Measurements from ENCODE around the gene SLC4A3.

Gene SLC4A3

GRCh38 chr2:219615894-219616293 is 11.5 kb upstream of the SLC4A3 start:
- no peak overlapping the region for H3K4me2 ChIP-seq (ENCODE audit: insufficient read depth, low read length)
- ATAC-seq (ENCODE audit: insufficient read depth, low read depth) = no peak
- no peak overlapping the region for H3K4me3 ChIP-seq (ENCODE audit: low read depth in 1 of 2, low read length in 2 of 2)
- H3K27ac ChIP-seq (ENCODE audit: low read length) = no peak overlapping the region
- no peak overlapping the region for H2AFZ ChIP-seq (ENCODE audit: low read depth, low read length)
- no peaks in the 10 kb centered on the region for H3K27me3 ChIP-seq (ENCODE audit: insufficient read depth, low read length, poor library complexity)
- DNase-seq = no peak
- no peaks in the 10 kb centered on the region for H3K4me1 ChIP-seq (ENCODE audit: insufficient read depth, low read length)
- peaks cover 30% of the 10 kb centered on the region for H3K36me3 ChIP-seq (ENCODE audit: insufficient read depth, low read length)
- TF ChIP-seq EZH2 (IDR thresholded peaks at IDR 0.05; ENCODE audit: borderline replicate concordance, low read depth, low read length, severe bottlenecking) (no peak), CTCF (IDR thresholded peaks at IDR 0.05; ENCODE audit: borderline replicate concordance, extremely low read depth, low read length, poor library complexity, severe bottlenecking) (no peak)
- H4K20me1 ChIP-seq (ENCODE audit: insufficient read depth, low read length) = no peaks in the 10 kb centered on the region
- H3K79me2 ChIP-seq (ENCODE audit: insufficient read depth, low read length) = no peaks in the 10 kb centered on the region
- no peak overlapping the region for H3K9ac ChIP-seq (ENCODE audit: low read depth, low read length)
- no peaks in the 10 kb centered on the region for H3K9me3 ChIP-seq (ENCODE audit: insufficient read depth, low read length, severe bottlenecking)

DNA sequence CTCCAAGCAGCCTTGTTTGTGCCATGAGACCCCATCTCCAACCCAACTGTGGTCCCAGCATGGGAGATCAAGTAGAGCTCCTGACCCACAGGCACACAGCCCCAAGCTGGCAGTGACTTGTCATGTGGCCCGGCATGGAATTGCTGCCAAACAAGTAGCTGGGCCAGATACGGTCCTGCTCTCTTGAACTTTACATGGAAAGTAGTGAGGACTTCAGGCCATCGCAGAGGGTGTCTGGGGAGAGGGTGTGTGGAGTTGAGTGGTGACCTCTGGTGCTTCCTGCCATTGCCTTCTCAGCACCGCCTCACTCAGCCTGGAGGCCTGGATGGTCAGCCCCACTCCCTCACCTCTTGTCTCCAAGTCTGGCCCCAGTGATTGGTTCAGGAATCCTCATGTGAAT is 10.9 kb upstream of the SLC4A3 start:
- H2AFZ ChIP-seq (ENCODE audit: low read depth, low read length) = no peak overlapping the region
- TF ChIP-seq EZH2 (IDR thresholded peaks at IDR 0.05; ENCODE audit: borderline replicate concordance, low read depth, low read length, severe bottlenecking) (no peak), CTCF (IDR thresholded peaks at IDR 0.05; ENCODE audit: borderline replicate concordance, extremely low read depth, low read length, poor library complexity, severe bottlenecking) (no peak)
- no peak overlapping the region for H3K4me3 ChIP-seq (ENCODE audit: low read depth in 1 of 2, low read length in 2 of 2)
- ATAC-seq (ENCODE audit: insufficient read depth, low read depth) (no peak), DNase-seq (no peak)
- peaks cover 28% of the 10 kb centered on the region for H3K36me3 ChIP-seq (ENCODE audit: insufficient read depth, low read length)
- H3K4me1 ChIP-seq (ENCODE audit: insufficient read depth, low read length) = no peaks in the 10 kb centered on the region
- no peaks in the 10 kb centered on the region for H3K27me3 ChIP-seq (ENCODE audit: insufficient read depth, low read length, poor library complexity)
- no peak overlapping the region for H3K27ac ChIP-seq (ENCODE audit: low read length)
- H4K20me1 ChIP-seq (ENCODE audit: insufficient read depth, low read length) = no peaks in the 10 kb centered on the region
- no peaks in the 10 kb centered on the region for H3K9me3 ChIP-seq (ENCODE audit: insufficient read depth, low read length, severe bottlenecking)
- H3K4me2 ChIP-seq (ENCODE audit: insufficient read depth, low read length) = no peak overlapping the region
- H3K79me2 ChIP-seq (ENCODE audit: insufficient read depth, low read length) = no peaks in the 10 kb centered on the region
- no peak overlapping the region for H3K9ac ChIP-seq (ENCODE audit: low read depth, low read length)

- Histone ChIP-seq H3K27me3 (ENCODE audit: insufficient read depth, low read length, poor library complexity) (peaks cover 5% of the 10 kb centered on the region), H2AFZ (ENCODE audit: low read depth, low read length) (no peak overlapping the region), H3K4me3 (ENCODE audit: low read depth in 1 of 2, low read length in 2 of 2) (no peak overlapping the region), H3K27ac (ENCODE audit: low read length) (no peak overlapping the region), H3K79me2 (ENCODE audit: insufficient read depth, low read length) (no peaks in the 10 kb centered on the region), H3K4me1 (ENCODE audit: insufficient read depth, low read length) (no peaks in the 10 kb centered on the region), H3K9me3 (ENCODE audit: insufficient read depth, low read length, severe bottlenecking) (no peaks in the 10 kb centered on the region), H4K20me1 (ENCODE audit: insufficient read depth, low read length) (no peaks in the 10 kb centered on the region), H3K4me2 (ENCODE audit: insufficient read depth, low read length) (no peak overlapping the region), H3K36me3 (ENCODE audit: insufficient read depth, low read length) (peaks cover 19% of the 10 kb centered on the region; the same call in 1 of the 2 replicates), H3K9ac (ENCODE audit: low read depth, low read length) (no peak overlapping the region)
- ATAC-seq (ENCODE audit: insufficient read depth, low read depth) (no peak), DNase-seq (no peak)
- TF ChIP-seq CTCF (IDR thresholded peaks at IDR 0.05; ENCODE audit: borderline replicate concordance, extremely low read depth, low read length, poor library complexity, severe bottlenecking) (no peak), EZH2 (IDR thresholded peaks at IDR 0.05; ENCODE audit: borderline replicate concordance, low read depth, low read length, severe bottlenecking) (no peak)
Measured at GRCh38 chr2:219618733-219619122, 8.7 kb upstream of the SLC4A3 start.

DNA sequence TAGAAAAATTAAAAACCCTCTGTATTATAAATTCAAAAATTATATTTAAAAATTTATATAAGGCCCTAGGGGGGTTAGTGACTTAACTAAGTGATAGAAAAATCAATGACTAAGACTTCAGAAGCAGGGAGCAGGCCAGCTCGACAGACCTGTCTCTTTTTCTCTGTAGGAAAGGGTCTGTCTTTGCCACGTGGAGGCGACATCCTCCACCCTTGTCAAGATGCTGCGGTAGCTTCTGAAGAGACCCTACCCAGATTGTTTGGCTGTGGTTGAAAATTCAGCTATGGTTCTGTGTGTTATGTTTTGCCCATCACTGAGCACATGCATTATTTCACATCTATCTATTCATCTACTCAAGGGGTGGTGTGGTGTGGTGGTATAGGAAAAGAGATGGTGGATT is 8.2 kb upstream of the SLC4A3 start:
- H3K27me3 ChIP-seq (ENCODE audit: insufficient read depth, low read length, poor library complexity) = peaks cover 5% of the 10 kb centered on the region
- ATAC-seq (ENCODE audit: insufficient read depth, low read depth) = no peak
- no peak overlapping the region for H3K27ac ChIP-seq (ENCODE audit: low read length)

More for the DNA sequence above, 8.2 kb upstream of the SLC4A3 start:
- Histone ChIP-seq H3K9ac (ENCODE audit: low read depth, low read length) (no peak overlapping the region), H3K4me1 (ENCODE audit: insufficient read depth, low read length) (no peaks in the 10 kb centered on the region), H3K36me3 (ENCODE audit: insufficient read depth, low read length) (peaks cover 19% of the 10 kb centered on the region; the same call in 1 of the 2 replicates), H3K4me2 (ENCODE audit: insufficient read depth, low read length) (no peak overlapping the region), H3K9me3 (ENCODE audit: insufficient read depth, low read length, severe bottlenecking) (no peaks in the 10 kb centered on the region), H3K79me2 (ENCODE audit: insufficient read depth, low read length) (no peaks in the 10 kb centered on the region), H2AFZ (ENCODE audit: low read depth, low read length) (no peak overlapping the region), H3K4me3 (ENCODE audit: low read depth in 1 of 2, low read length in 2 of 2) (no peak overlapping the region), H4K20me1 (ENCODE audit: insufficient read depth, low read length) (no peaks in the 10 kb centered on the region)
- TF ChIP-seq CTCF (IDR thresholded peaks at IDR 0.05; ENCODE audit: borderline replicate concordance, extremely low read depth, low read length, poor library complexity, severe bottlenecking) (peak; percentile 5), EZH2 (IDR thresholded peaks at IDR 0.05; ENCODE audit: borderline replicate concordance, low read depth, low read length, severe bottlenecking) (no peak)
- DNase-seq = no peak

Data from DND-41 (cell line).